Measurements from ENCODE around the gene RBM10.

DNA sequence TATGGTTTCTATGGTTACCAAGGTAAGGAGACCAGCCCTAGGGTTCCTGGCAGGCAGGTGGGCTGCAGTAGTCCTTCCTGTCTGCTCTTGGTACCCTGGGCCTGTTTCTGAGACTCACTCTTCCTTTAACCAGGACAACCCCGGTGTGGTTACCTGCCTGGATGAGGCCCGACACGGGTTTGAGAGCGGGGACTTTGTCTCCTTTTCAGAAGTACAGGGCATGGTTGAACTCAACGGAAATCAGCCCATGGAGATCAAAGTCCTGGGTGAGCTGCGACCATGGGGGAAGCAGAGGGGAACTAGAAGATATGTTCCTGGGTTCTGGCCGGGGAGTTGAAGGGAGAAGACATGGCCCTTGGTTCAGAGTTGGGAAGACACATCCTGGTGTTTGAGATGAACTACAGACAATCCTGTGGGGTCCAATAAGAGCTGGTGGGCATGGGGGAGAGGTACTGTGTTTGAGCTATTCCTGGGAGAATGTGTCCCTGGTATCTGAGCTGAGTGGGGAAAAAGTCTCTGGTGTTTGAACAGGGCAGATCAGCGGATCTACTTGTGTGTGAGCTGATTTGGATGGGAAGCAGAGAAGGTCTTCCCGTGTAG is 56.4 kb downstream of the RBM10 start:
- TF ChIP-seq, protein P1, sequence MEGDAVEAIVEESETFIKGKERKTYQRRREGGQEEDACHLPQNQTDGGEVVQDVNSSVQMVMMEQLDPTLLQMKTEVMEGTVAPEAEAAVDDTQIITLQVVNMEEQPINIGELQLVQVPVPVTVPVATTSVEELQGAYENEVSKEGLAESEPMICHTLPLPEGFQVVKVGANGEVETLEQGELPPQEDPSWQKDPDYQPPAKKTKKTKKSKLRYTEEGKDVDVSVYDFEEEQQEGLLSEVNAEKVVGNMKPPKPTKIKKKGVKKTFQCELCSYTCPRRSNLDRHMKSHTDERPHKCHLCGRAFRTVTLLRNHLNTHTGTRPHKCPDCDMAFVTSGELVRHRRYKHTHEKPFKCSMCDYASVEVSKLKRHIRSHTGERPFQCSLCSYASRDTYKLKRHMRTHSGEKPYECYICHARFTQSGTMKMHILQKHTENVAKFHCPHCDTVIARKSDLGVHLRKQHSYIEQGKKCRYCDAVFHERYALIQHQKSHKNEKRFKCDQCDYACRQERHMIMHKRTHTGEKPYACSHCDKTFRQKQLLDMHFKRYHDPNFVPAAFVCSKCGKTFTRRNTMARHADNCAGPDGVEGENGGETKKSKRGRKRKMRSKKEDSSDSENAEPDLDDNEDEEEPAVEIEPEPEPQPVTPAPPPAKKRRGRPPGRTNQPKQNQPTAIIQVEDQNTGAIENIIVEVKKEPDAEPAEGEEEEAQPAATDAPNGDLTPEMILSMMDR (IDR thresholded peaks at IDR 0.05), result no peak
- no peak for TF ChIP-seq POLR2A (IDR thresholded peaks at IDR 0.05)

All from testis (tissue), 2 donors.